Adrenal gland (tissue), 5 donors: Measurements from ENCODE around the gene DNAI7.

Experiments
- CTCF ChIP-seq, 6 experiments: fragments of 450-650 bp in 4 of 6; fragments of 200-600 bp in 2 of 6; sonication (generic) in 1 of 6; IDR thresholded peaks; 1 replicate in 5 of 6; 2 replicates in 1 of 6; pipeline versions ENCODE4 v1.5.1 to v1.8.0; 2016 to 2021; ENCODE audit warnings: antibody characterized with exemption in 6 of 6, mild to moderate bottlenecking in 2 of 6, moderate library complexity in 1 of 6
- POLR2A ChIP-seq, 2 donors: fragments of 450-650 bp; IDR thresholded peaks; one replicate each; pipeline ENCODE4 v1.6.1; 2017; ENCODE audit warnings: antibody characterized with exemption in 2 of 2, mild to moderate bottlenecking in 2 of 2, moderate library complexity in 1 of 2
- donor health status: DM: no; HTN: no; CAD: no.

DNA sequence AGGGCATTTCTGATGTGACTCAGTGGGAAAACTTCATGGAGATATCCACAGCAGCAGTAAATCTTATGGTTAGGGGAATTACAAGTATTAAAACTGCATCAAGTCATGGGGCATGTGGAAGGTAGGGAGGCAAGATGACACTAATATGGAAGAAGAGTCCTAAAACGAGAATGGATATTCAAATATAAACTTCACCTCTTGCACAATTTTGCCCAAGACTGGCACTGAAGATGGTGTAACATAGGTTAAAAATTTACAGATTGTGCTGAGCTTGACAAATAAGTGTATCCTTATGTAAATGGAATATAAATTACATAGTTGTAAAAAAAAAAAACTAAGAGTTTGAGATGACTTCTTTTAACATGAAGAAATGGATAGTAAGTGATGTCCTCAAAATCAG, 12.9 kb upstream of the DNAI7 start:
- TF ChIP-seq CTCF (IDR thresholded peaks at IDR 0.05), result no peak
- TF ChIP-seq POLR2A (IDR thresholded peaks at IDR 0.05), result no peak
